ENCODE results near the gene P3H2.
"Not testable (repeated sequence)": the region's sequence is repeated elsewhere in the genome, so short reads cannot be mapped to it uniquely, and the experiment has no call there.

The P3H2 gene

GRCh38 chr3:189964623-189965332, 155.9 kb downstream of the P3H2 start:
- H3K27me3 ChIP-seq (ENCODE audit: control insufficient read depth, insufficient read depth, low read length): no peaks in the 10 kb centered on the region
- TF ChIP-seq, protein P1, sequence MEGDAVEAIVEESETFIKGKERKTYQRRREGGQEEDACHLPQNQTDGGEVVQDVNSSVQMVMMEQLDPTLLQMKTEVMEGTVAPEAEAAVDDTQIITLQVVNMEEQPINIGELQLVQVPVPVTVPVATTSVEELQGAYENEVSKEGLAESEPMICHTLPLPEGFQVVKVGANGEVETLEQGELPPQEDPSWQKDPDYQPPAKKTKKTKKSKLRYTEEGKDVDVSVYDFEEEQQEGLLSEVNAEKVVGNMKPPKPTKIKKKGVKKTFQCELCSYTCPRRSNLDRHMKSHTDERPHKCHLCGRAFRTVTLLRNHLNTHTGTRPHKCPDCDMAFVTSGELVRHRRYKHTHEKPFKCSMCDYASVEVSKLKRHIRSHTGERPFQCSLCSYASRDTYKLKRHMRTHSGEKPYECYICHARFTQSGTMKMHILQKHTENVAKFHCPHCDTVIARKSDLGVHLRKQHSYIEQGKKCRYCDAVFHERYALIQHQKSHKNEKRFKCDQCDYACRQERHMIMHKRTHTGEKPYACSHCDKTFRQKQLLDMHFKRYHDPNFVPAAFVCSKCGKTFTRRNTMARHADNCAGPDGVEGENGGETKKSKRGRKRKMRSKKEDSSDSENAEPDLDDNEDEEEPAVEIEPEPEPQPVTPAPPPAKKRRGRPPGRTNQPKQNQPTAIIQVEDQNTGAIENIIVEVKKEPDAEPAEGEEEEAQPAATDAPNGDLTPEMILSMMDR (IDR thresholded peaks at IDR 0.05): no peak
- no peaks in the 10 kb centered on the region for H3K9me3 ChIP-seq (ENCODE audit: control insufficient read depth, low read length)
- H3K9ac ChIP-seq: no peak overlapping the region
- H3K4me3 ChIP-seq (ENCODE audit: low read depth, low read length): no peak overlapping the region
- no peak overlapping the region for H3K27ac ChIP-seq
- H3K4me1 ChIP-seq: peaks cover 4% of the 10 kb centered on the region
- no peak overlapping the region for H3K4me2 ChIP-seq (ENCODE audit: low read length)
- H3K79me2 ChIP-seq: no peaks in the 10 kb centered on the region
- no peak overlapping the region for H2AFZ ChIP-seq
- H3K36me3 ChIP-seq (ENCODE audit: control insufficient read depth, insufficient read depth, low read length): no peaks in the 10 kb centered on the region

GRCh38 chr3:189962466-189962865, 158.2 kb downstream of the P3H2 start:
- Histone ChIP-seq H3K9ac (no peak overlapping the region), H3K36me3 (ENCODE audit: control insufficient read depth, insufficient read depth, low read length) (no peaks in the 10 kb centered on the region), H3K9me3 (ENCODE audit: control insufficient read depth, low read length) (no peaks in the 10 kb centered on the region), H3K79me2 (no peaks in the 10 kb centered on the region), H3K27me3 (ENCODE audit: control insufficient read depth, insufficient read depth, low read length) (no peaks in the 10 kb centered on the region), H3K4me1 (peaks cover 4% of the 10 kb centered on the region), H3K27ac (no peak overlapping the region), H2AFZ (no peak overlapping the region), H3K4me2 (ENCODE audit: low read length) (no peak overlapping the region), H3K4me3 (ENCODE audit: low read depth, low read length) (no peak overlapping the region)
- TF ChIP-seq, protein P1 (IDR thresholded peaks at IDR 0.05): no peak

GRCh38 chr3:189961522-189962161, 159.1 kb downstream of the P3H2 start:
- Histone ChIP-seq H2AFZ (peak overlapping the region; percentile 35), H3K4me1 (peaks cover 4% of the 10 kb centered on the region), H3K9ac (no peak overlapping the region), H3K27ac (no peak overlapping the region), H3K27me3 (ENCODE audit: control insufficient read depth, insufficient read depth, low read length) (no peaks in the 10 kb centered on the region), H3K36me3 (ENCODE audit: control insufficient read depth, insufficient read depth, low read length) (no peaks in the 10 kb centered on the region), H3K4me2 (ENCODE audit: low read length) (no peak overlapping the region), H3K9me3 (ENCODE audit: control insufficient read depth, low read length) (no peaks in the 10 kb centered on the region), H3K79me2 (no peaks in the 10 kb centered on the region), H3K4me3 (ENCODE audit: low read depth, low read length) (no peak overlapping the region)
- TF ChIP-seq, protein P1 (IDR thresholded peaks at IDR 0.05): peak; percentile 89

GRCh38 chr3:189961086-189961485, 159.6 kb downstream of the P3H2 start:
- H3K9me3 ChIP-seq (ENCODE audit: control insufficient read depth, low read length); H3K27ac ChIP-seq; H2AFZ ChIP-seq; H3K4me1 ChIP-seq; H3K4me3 ChIP-seq (ENCODE audit: low read depth, low read length); H3K9ac ChIP-seq; H3K79me2 ChIP-seq; H3K27me3 ChIP-seq (ENCODE audit: control insufficient read depth, insufficient read depth, low read length); H3K36me3 ChIP-seq (ENCODE audit: control insufficient read depth, insufficient read depth, low read length); H3K4me2 ChIP-seq (ENCODE audit: low read length): not testable (repeated sequence)

DNA sequence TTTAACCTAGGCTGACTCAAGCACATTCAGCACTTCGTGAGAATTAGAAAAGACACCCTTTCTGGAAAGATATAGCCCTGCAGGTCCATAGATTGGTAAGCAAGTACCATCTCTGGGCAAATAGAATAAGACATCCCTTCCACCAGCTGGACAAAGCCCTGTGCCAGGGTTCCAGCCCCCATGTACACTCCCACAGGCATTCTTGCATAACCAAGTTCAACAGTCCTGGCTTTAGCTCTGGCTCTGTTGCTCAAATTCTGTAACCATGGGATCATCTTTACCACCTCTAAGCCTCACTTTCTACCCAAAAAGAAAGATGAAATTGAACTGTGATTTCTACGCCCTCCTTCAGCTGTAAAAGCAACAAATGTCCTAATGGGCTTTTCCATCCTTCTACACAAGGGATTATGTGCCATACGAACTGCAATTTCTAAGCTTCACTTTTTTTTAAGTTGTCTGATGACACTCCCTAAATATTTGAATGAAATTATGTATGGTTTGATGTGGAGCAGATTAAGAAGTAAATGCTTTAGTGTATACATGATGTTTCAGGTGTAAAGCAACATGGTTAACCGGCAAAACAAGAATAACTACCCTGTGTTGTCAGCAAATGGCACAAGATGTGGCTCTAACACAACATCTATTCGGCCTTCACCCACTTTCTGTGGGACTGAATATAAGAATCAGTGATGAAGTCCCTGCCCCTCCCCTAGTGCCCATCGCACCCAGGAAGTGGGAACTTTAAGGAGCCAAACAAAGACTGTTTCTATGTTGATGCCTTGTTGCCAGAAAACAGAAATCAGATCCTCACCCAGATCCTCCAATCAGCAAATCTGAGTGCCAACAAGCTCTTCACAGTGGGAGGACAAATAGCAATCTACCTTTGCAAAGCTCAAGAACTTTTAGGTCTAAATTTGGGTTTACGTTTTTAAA, 165.7 kb downstream of the P3H2 start:
- no peaks in the 10 kb centered on the region for H3K4me1 ChIP-seq
- TF ChIP-seq, protein P1 (IDR thresholded peaks at IDR 0.05): no peak
- H3K9ac ChIP-seq: no peak overlapping the region
- H3K9me3 ChIP-seq (ENCODE audit: control insufficient read depth, low read length): no peaks in the 10 kb centered on the region
- no peak overlapping the region for H3K27ac ChIP-seq
- no peaks in the 10 kb centered on the region for H3K79me2 ChIP-seq
- no peaks in the 10 kb centered on the region for H3K27me3 ChIP-seq (ENCODE audit: control insufficient read depth, insufficient read depth, low read length)
- H3K4me2 ChIP-seq (ENCODE audit: low read length): no peak overlapping the region
- no peak overlapping the region for H2AFZ ChIP-seq
- H3K36me3 ChIP-seq (ENCODE audit: control insufficient read depth, insufficient read depth, low read length): no peaks in the 10 kb centered on the region
- no peak overlapping the region for H3K4me3 ChIP-seq (ENCODE audit: low read depth, low read length)

All from parathyroid adenoma (tissue), 2 donors.